ENCODE measurements around the gene FAM20C.

- TF ChIP-seq GATA2 (IDR thresholded peaks at IDR 0.05; ENCODE audit: low read depth, low read length), result no peak
- no peak for TF ChIP-seq GATA3 (IDR thresholded peaks at IDR 0.05; ENCODE audit: low read depth, low read length)
Observed at GRCh38 chr7:269721-270120, 77.3 kb downstream of the FAM20C start.
